HepG2 (cell line): Measurements from ENCODE around the gene PIP5KL1. TPM values are rescaled to one million over a fixed set of nuclear protein-coding genes. Genes with fewer than 3 reads are reported as not detected.
A peak's percentile ranks its signal among the peaks of the same experiment; 100 is the strongest.

Source experiments
- BCL6 ChIP-seq: IDR thresholded peaks from 2 replicates; pipeline ENCODE4 v1.6.1; 2016; ENCODE audit warnings: missing genetic modification reagents, missing compliant biosample characterization
- CBX5 ChIP-seq: sonication (generic); formaldehyde crosslinking; IDR thresholded peaks from 2 replicates; pipeline ENCODE4 v1.4.0; 2020; ENCODE audit warnings: missing genetic modification reagents, borderline replicate concordance
- CHCHD3 ChIP-seq: sonication (generic); formaldehyde crosslinking; IDR thresholded peaks from 2 replicates; pipeline ENCODE4 v1.8.0; 2022; ENCODE audit warnings: mild to moderate bottlenecking, missing genetic modification reagents, moderate library complexity
- FUBP1 ChIP-seq: sonication (generic); formaldehyde crosslinking; IDR thresholded peaks from 2 replicates; pipeline ENCODE4 v1.5.1; 2020; ENCODE audit warnings: missing genetic modification reagents, mild to moderate bottlenecking, borderline replicate concordance
- GTF3A ChIP-seq: sonication (generic); formaldehyde crosslinking; conservative IDR thresholded peaks from 2 replicates; pipeline ENCODE4 v1.4.0; 2020; ENCODE audit warnings: mild to moderate bottlenecking, missing genetic modification reagents
- HIC2 ChIP-seq: sonication (generic); formaldehyde crosslinking; IDR thresholded peaks from 2 replicates; pipeline ENCODE4 v1.9.0; 2022; ENCODE audit warnings: low read depth, missing genetic modification reagents
- HNRNPL ChIP-seq: fragments of 200-400 bp; formaldehyde crosslinking; IDR thresholded peaks from 2 replicates; pipeline ENCODE4 v1.6.1; 2017; ENCODE audit warnings: mild to moderate bottlenecking, low read depth, low read length
- MIXL1 ChIP-seq: IDR thresholded peaks from 2 replicates; pipeline ENCODE4 v1.6.1; 2016
- NCOA5 ChIP-seq: sonication (generic); formaldehyde crosslinking; IDR thresholded peaks from 2 replicates; pipeline ENCODE4 v1.4.0; 2020; ENCODE audit warnings: missing genetic modification reagents
- ONECUT2 ChIP-seq: sonication (generic); formaldehyde crosslinking; IDR thresholded peaks from 2 replicates; pipeline ENCODE4 v1.4.0; 2020; ENCODE audit warnings: missing genetic modification reagents
- WIZ ChIP-seq: sonication (generic); formaldehyde crosslinking; IDR thresholded peaks from 2 replicates; pipeline ENCODE4 v1.5.1; 2020; ENCODE audit warnings: mild to moderate bottlenecking, missing genetic modification reagents
- YEATS2 ChIP-seq: sonication (generic); formaldehyde crosslinking; IDR thresholded peaks from 2 replicates; pipeline ENCODE4 v1.4.0; 2020; ENCODE audit warnings: missing genetic modification reagents, borderline replicate concordance
- ZNF207 ChIP-seq: fragments of 450-650 bp; IDR thresholded peaks from 2 replicates; pipeline ENCODE4 v1.6.1; 2016; ENCODE audit warnings: antibody characterized with exemption, borderline replicate concordance
- ZNF234 ChIP-seq: sonication (generic); formaldehyde crosslinking; conservative IDR thresholded peaks from 2 replicates; pipeline ENCODE4 v1.5.1; 2020; ENCODE audit warnings: mild to moderate bottlenecking, missing genetic modification reagents
- ZNF414 ChIP-seq: sonication (generic); formaldehyde crosslinking; IDR thresholded peaks from 2 replicates; pipeline ENCODE4 v1.5.0; 2020; ENCODE audit warnings: missing genetic modification reagents
- ZNF496 ChIP-seq: sonication (generic); formaldehyde crosslinking; IDR thresholded peaks from 2 replicates; pipeline ENCODE4 v1.8.1; 2023; ENCODE audit warnings: mild to moderate bottlenecking, moderate library complexity, missing genetic modification reagents; ENCODE audit not compliant: insufficient replicate concordance
- ZNF605 ChIP-seq: sonication (generic); formaldehyde crosslinking; IDR thresholded peaks from 2 replicates; pipeline ENCODE4 v1.8.0; 2022; ENCODE audit warnings: mild to moderate bottlenecking, missing genetic modification reagents
- ZNF615 ChIP-seq: sonication (generic); formaldehyde crosslinking; IDR thresholded peaks from 2 replicates; pipeline ENCODE4 v1.5.0; 2020; ENCODE audit warnings: mild to moderate bottlenecking, missing genetic modification reagents, borderline replicate concordance
- ZNF761 ChIP-seq: sonication (generic); formaldehyde crosslinking; conservative IDR thresholded peaks from 2 replicates; pipeline ENCODE4 v1.4.0; 2020; ENCODE audit warnings: mild to moderate bottlenecking, missing genetic modification reagents
- ZNF800 ChIP-seq: sonication (generic); formaldehyde crosslinking; IDR thresholded peaks from 2 replicates; pipeline ENCODE4 v1.4.0; 2020; ENCODE audit warnings: missing genetic modification reagents
- ZUFSP ChIP-seq: sonication (generic); formaldehyde crosslinking; IDR thresholded peaks from 2 replicates; pipeline ENCODE4 v1.9.0; 2021; ENCODE audit warnings: missing genetic modification reagents, mild to moderate bottlenecking, borderline replicate concordance
- polyA plus RNA-seq, 8 experiments: library from polyadenylated mRNA; depleted of rRNA in 3 of 8; stranded (reverse) in 7 of 8; unstranded in 1 of 8; fragments of >200 nt; fragmentation: Illumina TruSeq in 4 of 8; extraction: Trizol in 4 of 8; gene quantifications; 2 replicates each; pipeline versions ENCODE4 v1.2.1 to v1.2.3, GENCODE V29; 2011 to 2016; ENCODE audit warnings: low read depth in 4 of 8, missing spikeins in 1 of 8, mixed read lengths in 1 of 8; ENCODE audit not compliant: insufficient read depth in 1 of 8
- total RNA-seq, 5 experiments: library from RNA; depleted of rRNA; stranded (reverse); fragments of >200 nt; fragmentation: Illumina TruSeq; extraction: Trizol; gene quantifications; 2 replicates each; pipeline ENCODE4 v1.2.3, GENCODE V29; 2016; ENCODE audit warnings: low read depth in 1 of 5

Gene PIP5KL1
- total and polyA plus RNA-seq, 2 of the 13 experiments (the other 11 are each of a cell fraction or from before 2014, with no cell fraction given), result 0.20 to 0.49 TPM

GRCh38 chr9:127950513-127951289 lies 20.1 kb upstream of the PIP5KL1 start (continued):
- no peak for TF ChIP-seq ZUFSP (CRISPR knock-in tag)
- TF ChIP-seq ZNF414 (CRISPR knock-in tag), result peak; percentile 96
- peak; percentile 32; the same call in 1 of the 2 replicates for TF ChIP-seq CBX5 (CRISPR knock-in tag)
- no peak for TF ChIP-seq ZNF800 (CRISPR knock-in tag)
- TF ChIP-seq FUBP1 (CRISPR knock-in tag), result 0 out of 2 replicates have a peak, but pooled peaks have one; percentile 83
- no peak for TF ChIP-seq ZNF234 (CRISPR knock-in tag)
- TF ChIP-seq WIZ (CRISPR knock-in tag), result 0 out of 2 replicates have a peak, but pooled peaks have one; percentile 28
- no peak for TF ChIP-seq ZNF615 (CRISPR knock-in tag)
- 0 out of 2 replicates have a peak, but pooled peaks have one; percentile 22 for TF ChIP-seq YEATS2 (CRISPR knock-in tag)
- TF ChIP-seq CHCHD3 (CRISPR knock-in tag), result no peak; the same call in 1 of the 2 replicates
- peak; percentile 98 for TF ChIP-seq HNRNPL
- peak; percentile 67 for TF ChIP-seq ZNF761 (CRISPR knock-in tag)
- no peak for TF ChIP-seq ZNF496
- peak; percentile 83 for TF ChIP-seq BCL6 (CRISPR knock-in tag)
- TF ChIP-seq HIC2 (CRISPR knock-in tag), result peak; percentile 97
- TF ChIP-seq ZNF207, result no peak
- no peak for TF ChIP-seq NCOA5 (CRISPR knock-in tag)
- TF ChIP-seq ZNF605 (CRISPR knock-in tag), result no peak; the same call in 1 of the 2 replicates
- peak; percentile 66; the same call in 1 of the 2 replicates for TF ChIP-seq GTF3A (CRISPR knock-in tag)
- no peak for TF ChIP-seq ONECUT2 (CRISPR knock-in tag)
- TF ChIP-seq MIXL1 (CRISPR knock-in tag), result peak; percentile 12; the same call in 1 of the 2 replicates
